ENCODE measurements around the gene FER. TPM values are rescaled to one million over a fixed set of nuclear protein-coding genes. Genes with fewer than 3 reads are reported as not detected.

The FER gene
- total RNA-seq, 1 experiment from 2014 or later, result 16.4 TPM

DNA sequence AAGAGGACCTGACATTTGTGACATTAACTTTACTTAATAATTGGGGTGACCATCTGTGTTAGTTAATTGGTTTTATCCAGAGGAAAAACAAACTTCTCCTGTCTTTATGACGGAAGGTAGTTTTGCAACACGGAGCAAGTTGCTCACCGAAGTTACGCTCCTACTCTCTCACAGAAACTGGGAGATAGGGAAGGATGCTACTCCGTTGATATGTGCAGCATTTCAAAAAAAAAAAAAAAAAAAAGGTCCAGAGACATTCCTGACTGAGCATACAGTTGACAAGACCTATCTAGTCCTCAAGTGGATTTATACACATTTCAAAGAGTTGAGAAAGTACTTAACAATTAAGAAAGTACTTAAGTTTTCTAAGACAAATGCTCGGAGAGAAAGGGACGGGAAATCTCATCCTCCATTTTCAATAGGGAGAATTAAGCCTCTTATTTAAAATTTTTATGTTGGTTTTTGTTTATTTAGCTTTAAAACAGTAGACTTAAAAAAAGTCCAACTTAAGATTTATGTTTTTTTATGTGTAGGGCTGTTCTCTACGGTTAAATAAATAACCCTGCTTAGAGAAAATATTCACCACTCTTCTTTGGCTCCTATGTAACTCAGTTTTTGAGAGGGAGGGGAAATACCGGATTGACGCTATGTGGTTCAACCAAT, 455 bp upstream of the FER start:
- H3K4me3 ChIP-seq (ENCODE audit: low read depth, low read length, poor library complexity, severe bottlenecking), result peak overlapping the region; percentile 93
- peaks cover 8% of the 10 kb centered on the region for H3K4me1 ChIP-seq (ENCODE audit: insufficient read depth, low read length, poor library complexity, severe bottlenecking)
- no peaks in the 10 kb centered on the region for H3K36me3 ChIP-seq (ENCODE audit: insufficient read depth, low read length, poor library complexity, severe bottlenecking)
- intact Hi-C loops (cut with micrococcal nuclease; ENCODE audit: unreplicated experiment), result no loop called here
- ChIA-PET POLR2A (ENCODE audit: low non-redundant PET) (no interaction called here), CTCF (no interaction called here)
- H3K27ac ChIP-seq (ENCODE audit: low read depth, low read length, poor library complexity, severe bottlenecking), result no peak overlapping the region
- BruUV-seq (replicated peaks), result no TSS peak
- H3K9me3 ChIP-seq (ENCODE audit: low read depth, low read length, poor library complexity, severe bottlenecking), result no peaks in the 10 kb centered on the region
- DNase-seq (ENCODE audit: low spot score), result no peak
- TF ChIP-seq EZH2 (IDR thresholded peaks at IDR 0.05; ENCODE audit: borderline replicate concordance, low read depth, low read length, poor library complexity, severe bottlenecking), result no peak
- TF ChIP-seq, protein P1, sequence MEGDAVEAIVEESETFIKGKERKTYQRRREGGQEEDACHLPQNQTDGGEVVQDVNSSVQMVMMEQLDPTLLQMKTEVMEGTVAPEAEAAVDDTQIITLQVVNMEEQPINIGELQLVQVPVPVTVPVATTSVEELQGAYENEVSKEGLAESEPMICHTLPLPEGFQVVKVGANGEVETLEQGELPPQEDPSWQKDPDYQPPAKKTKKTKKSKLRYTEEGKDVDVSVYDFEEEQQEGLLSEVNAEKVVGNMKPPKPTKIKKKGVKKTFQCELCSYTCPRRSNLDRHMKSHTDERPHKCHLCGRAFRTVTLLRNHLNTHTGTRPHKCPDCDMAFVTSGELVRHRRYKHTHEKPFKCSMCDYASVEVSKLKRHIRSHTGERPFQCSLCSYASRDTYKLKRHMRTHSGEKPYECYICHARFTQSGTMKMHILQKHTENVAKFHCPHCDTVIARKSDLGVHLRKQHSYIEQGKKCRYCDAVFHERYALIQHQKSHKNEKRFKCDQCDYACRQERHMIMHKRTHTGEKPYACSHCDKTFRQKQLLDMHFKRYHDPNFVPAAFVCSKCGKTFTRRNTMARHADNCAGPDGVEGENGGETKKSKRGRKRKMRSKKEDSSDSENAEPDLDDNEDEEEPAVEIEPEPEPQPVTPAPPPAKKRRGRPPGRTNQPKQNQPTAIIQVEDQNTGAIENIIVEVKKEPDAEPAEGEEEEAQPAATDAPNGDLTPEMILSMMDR (conservative IDR thresholded peaks at IDR 0.05; ENCODE audit: low read depth, low read length), result no peak
- H3K27me3 ChIP-seq (replicated peaks; ENCODE audit: insufficient read depth, low read depth, low read length, poor library complexity), result no peaks in the 10 kb centered on the region

DNA sequence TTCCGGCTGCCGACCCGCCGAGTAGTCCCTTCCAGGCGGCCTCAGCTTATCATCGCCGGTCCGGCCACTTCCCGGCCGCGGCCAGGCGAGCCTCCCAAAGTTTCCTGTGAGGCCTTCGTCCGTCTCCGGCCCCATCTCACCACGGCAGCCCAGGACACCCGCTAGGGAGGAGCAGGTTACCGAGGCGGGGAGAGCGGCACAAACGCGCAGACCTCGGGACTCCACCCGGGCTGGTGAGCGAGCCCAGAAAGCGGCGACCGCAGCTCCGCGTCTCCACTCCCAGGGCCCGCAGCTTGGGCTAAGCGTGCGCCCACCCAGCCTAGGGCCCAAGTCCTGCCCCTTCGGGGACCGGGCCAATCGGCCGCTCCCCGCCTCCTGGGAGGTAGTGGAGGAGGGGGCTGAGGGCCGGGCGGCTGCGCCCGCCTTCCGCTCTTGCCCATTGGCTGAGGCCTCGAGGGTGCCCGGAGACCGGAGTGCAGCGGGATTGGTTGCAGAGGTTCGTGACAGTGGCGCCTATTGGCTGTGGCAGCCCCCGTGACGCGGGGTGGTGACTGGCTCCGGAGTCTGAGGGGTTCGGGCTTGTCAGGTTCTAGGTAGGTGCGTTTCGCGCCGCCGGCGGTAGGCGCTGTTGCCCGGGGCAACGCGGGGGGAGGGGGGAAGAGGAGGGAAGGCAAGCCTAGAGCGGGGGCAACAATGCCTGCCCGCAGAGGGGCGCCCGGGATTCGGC, 867 bp downstream of the FER start:
- peaks cover 12% of the 10 kb centered on the region for H3K4me1 ChIP-seq (ENCODE audit: insufficient read depth, low read length, poor library complexity, severe bottlenecking)
- ChIA-PET POLR2A (ENCODE audit: low non-redundant PET) (no interaction called here), CTCF (no interaction called here)
- no peak for TF ChIP-seq EZH2 (IDR thresholded peaks at IDR 0.05; ENCODE audit: borderline replicate concordance, low read depth, low read length, poor library complexity, severe bottlenecking)
- TF ChIP-seq, protein P1 (conservative IDR thresholded peaks at IDR 0.05; ENCODE audit: low read depth, low read length), result peak; percentile 47; the same call in 1 of the 2 replicates
- peak overlapping the region; percentile 93 for H3K4me3 ChIP-seq (ENCODE audit: low read depth, low read length, poor library complexity, severe bottlenecking)
- peak overlapping the region; percentile 97 for H3K27ac ChIP-seq (ENCODE audit: low read depth, low read length, poor library complexity, severe bottlenecking)
- DNase-seq (ENCODE audit: low spot score), result peak; percentile 99
- H3K36me3 ChIP-seq (ENCODE audit: insufficient read depth, low read length, poor library complexity, severe bottlenecking), result no peaks in the 10 kb centered on the region
- H3K27me3 ChIP-seq (replicated peaks; ENCODE audit: insufficient read depth, low read depth, low read length, poor library complexity), result no peaks in the 10 kb centered on the region
- intact Hi-C loops (cut with micrococcal nuclease; ENCODE audit: unreplicated experiment), result loop anchor here (2.0 kb wide), 2 partner anchors 20 to 662 kb away; no protein-coding TSS in a partner anchor
- BruUV-seq (replicated peaks), result no TSS peak
- H3K9me3 ChIP-seq (ENCODE audit: low read depth, low read length, poor library complexity, severe bottlenecking), result no peaks in the 10 kb centered on the region

DNA sequence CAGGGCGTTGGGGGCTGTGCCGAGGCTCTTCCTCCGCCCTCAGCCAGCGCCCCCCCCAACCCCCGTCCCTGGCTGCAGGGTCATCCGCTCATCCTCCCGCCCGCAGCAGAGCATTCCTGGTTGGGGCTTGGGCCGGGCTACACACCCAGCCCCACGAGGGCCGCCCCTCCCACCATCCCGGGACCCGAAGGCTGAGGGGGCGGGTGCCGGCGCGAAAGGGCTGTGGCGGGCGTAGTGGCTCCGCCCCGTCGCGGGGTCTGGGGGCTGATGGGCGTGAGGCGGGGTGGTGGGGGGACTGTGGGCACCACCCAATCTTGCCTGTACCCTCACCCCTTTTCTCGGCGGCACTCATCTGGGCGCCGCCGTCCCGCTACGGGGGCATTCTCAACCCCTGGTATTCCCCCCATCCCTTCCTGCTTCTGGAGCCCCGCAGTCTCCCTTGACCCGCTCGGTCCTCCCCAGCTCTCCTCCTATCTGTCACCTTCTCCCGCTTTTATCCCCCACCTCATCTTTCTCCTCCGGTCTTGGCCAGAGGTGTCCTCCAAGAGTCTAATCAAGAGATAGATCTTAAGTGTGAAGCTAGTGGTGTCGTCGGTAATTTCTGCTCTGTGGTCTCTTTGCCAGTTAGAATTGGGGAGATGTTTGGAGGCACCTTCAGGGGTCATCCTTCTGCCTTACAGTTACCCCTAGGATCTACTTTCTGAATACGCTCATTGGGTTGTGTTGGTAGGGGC, 1.6 kb downstream of the FER start:
- POLR2A ChIA-PET (ENCODE audit: low non-redundant PET), result interaction anchor here (0.5 kb wide), 1 partner anchor 8 kb away, joined by 3 read pairs; no protein-coding TSS in a partner anchor
- CTCF ChIA-PET, result no interaction called here
- no TSS peak for BruUV-seq (replicated peaks)
- no peaks in the 10 kb centered on the region for H3K27me3 ChIP-seq (replicated peaks; ENCODE audit: insufficient read depth, low read depth, low read length, poor library complexity)
- no peaks in the 10 kb centered on the region for H3K9me3 ChIP-seq (ENCODE audit: low read depth, low read length, poor library complexity, severe bottlenecking)
- H3K4me1 ChIP-seq (ENCODE audit: insufficient read depth, low read length, poor library complexity, severe bottlenecking), result peaks cover 18% of the 10 kb centered on the region
- H3K27ac ChIP-seq (ENCODE audit: low read depth, low read length, poor library complexity, severe bottlenecking), result peak overlapping the region; percentile 97
- no peaks in the 10 kb centered on the region for H3K36me3 ChIP-seq (ENCODE audit: insufficient read depth, low read length, poor library complexity, severe bottlenecking)
- peak; percentile 35 for DNase-seq (ENCODE audit: low spot score)
- TF ChIP-seq, protein P1 (conservative IDR thresholded peaks at IDR 0.05; ENCODE audit: low read depth, low read length), result 0 out of 2 replicates have a peak, but pooled peaks have one; percentile 7
- no peak for TF ChIP-seq EZH2 (IDR thresholded peaks at IDR 0.05; ENCODE audit: borderline replicate concordance, low read depth, low read length, poor library complexity, severe bottlenecking)
- peak overlapping the region; percentile 93 for H3K4me3 ChIP-seq (ENCODE audit: low read depth, low read length, poor library complexity, severe bottlenecking)
- intact Hi-C loops (cut with micrococcal nuclease; ENCODE audit: unreplicated experiment), result loop anchor here (2.0 kb wide), 2 partner anchors 20 to 662 kb away; no protein-coding TSS in a partner anchor

Measured in A673 (cell line).